ENCODE data around the gene TINCR. TPM values are rescaled to one million over a fixed set of nuclear protein-coding genes. Genes with fewer than 3 reads are reported as not detected.

The TINCR gene
- total RNA-seq, 1 experiment from 2014 or later: 0.85 TPM

GRCh38 chr19:5567360-5567969 lies at the start of gene TINCR (continued):
- TF ChIP-seq AFF4 (CRISPR knock-in tag; IDR thresholded peaks at IDR 0.05; ENCODE audit: borderline replicate concordance) (no peak), NFE2L1 (CRISPR knock-in tag; IDR thresholded peaks at IDR 0.05) (no peak), MXD4 (CRISPR knock-in tag; IDR thresholded peaks at IDR 0.05; ENCODE audit: borderline replicate concordance) (no peak), ZNF121 (CRISPR knock-in tag; IDR thresholded peaks at IDR 0.05) (no peak), EMX1 (CRISPR knock-in tag; IDR thresholded peaks at IDR 0.05) (no peak), ZNF263 (CRISPR knock-in tag; IDR thresholded peaks at IDR 0.05; ENCODE audit: low read depth) (no peak), RORB (CRISPR knock-in tag; IDR thresholded peaks at IDR 0.05) (no peak)

- Mint-ChIP-seq H3K9me3 (no peaks in the 10 kb centered on the region), H3K4me3 (no peak overlapping the region), H3K27ac (no peak overlapping the region), H3K27me3 (ENCODE audit: low read depth) (no peaks in the 10 kb centered on the region), H3K36me3 (peaks cover 77% of the 10 kb centered on the region), H3K4me1 (peaks cover 12% of the 10 kb centered on the region)
- DNase-seq (ENCODE audit: low spot score) (no peak), ATAC-seq (no peak)
- CTCF ChIA-PET: no interaction called here
- TF ChIP-seq E2F4 (CRISPR knock-in tag; IDR thresholded peaks at IDR 0.05; ENCODE audit: borderline replicate concordance, low read depth) (no peak), MXD4 (CRISPR knock-in tag; IDR thresholded peaks at IDR 0.05; ENCODE audit: borderline replicate concordance) (no peak), RORB (CRISPR knock-in tag; IDR thresholded peaks at IDR 0.05) (no peak), JUN (CRISPR knock-in tag; IDR thresholded peaks at IDR 0.05) (no peak), ATF6 (CRISPR knock-in tag; IDR thresholded peaks at IDR 0.05) (no peak), NFE2L1 (CRISPR knock-in tag; IDR thresholded peaks at IDR 0.05) (no peak), CDX4 (CRISPR knock-in tag; IDR thresholded peaks at IDR 0.05; ENCODE audit: borderline replicate concordance) (no peak)
- POLR2A ChIA-PET: no interaction called here
These were observed 49.3 kb upstream of the TINCR start for GRCh38 chr19:5617080-5617479.

- H3K27ac Mint-ChIP-seq: no peak overlapping the region
- H3K36me3 Mint-ChIP-seq: peaks cover 78% of the 10 kb centered on the region
- H3K9me3 Mint-ChIP-seq: no peaks in the 10 kb centered on the region
- no peak for DNase-seq (ENCODE audit: low spot score)
- no peaks in the 10 kb centered on the region for H3K27me3 Mint-ChIP-seq (ENCODE audit: low read depth)
- H3K4me3 Mint-ChIP-seq: no peak overlapping the region
- ChIA-PET CTCF (no interaction called here), POLR2A (no interaction called here)
- ATAC-seq: no peak
- peaks cover 5% of the 10 kb centered on the region for H3K4me1 Mint-ChIP-seq
- TF ChIP-seq PRDM15 (CRISPR knock-in tag; IDR thresholded peaks at IDR 0.05) (no peak), NFYB (CRISPR knock-in tag; conservative IDR thresholded peaks at IDR 0.05; ENCODE audit: low read depth) (no peak), AFF4 (CRISPR knock-in tag; IDR thresholded peaks at IDR 0.05; ENCODE audit: borderline replicate concordance) (no peak), E2F5 (CRISPR knock-in tag; IDR thresholded peaks at IDR 0.05) (no peak), ELF4 (CRISPR knock-in tag; IDR thresholded peaks at IDR 0.05; ENCODE audit: low read depth) (no peak)
These were observed 48.1 kb upstream of the TINCR start for GRCh38 chr19:5615756-5616327.

Measured in WTC11 (cell line).